ENCODE results near the gene EZH1. TPM values are rescaled to one million over a fixed set of nuclear protein-coding genes. Genes with fewer than 3 reads are reported as not detected.
"Not testable (repeated sequence)": the region's sequence is repeated elsewhere in the genome, so short reads cannot be mapped to it uniquely, and the experiment has no call there.

Gene EZH1
- total RNA-seq, 1 donor from 2014 or later, result 12.1 TPM

DNA sequence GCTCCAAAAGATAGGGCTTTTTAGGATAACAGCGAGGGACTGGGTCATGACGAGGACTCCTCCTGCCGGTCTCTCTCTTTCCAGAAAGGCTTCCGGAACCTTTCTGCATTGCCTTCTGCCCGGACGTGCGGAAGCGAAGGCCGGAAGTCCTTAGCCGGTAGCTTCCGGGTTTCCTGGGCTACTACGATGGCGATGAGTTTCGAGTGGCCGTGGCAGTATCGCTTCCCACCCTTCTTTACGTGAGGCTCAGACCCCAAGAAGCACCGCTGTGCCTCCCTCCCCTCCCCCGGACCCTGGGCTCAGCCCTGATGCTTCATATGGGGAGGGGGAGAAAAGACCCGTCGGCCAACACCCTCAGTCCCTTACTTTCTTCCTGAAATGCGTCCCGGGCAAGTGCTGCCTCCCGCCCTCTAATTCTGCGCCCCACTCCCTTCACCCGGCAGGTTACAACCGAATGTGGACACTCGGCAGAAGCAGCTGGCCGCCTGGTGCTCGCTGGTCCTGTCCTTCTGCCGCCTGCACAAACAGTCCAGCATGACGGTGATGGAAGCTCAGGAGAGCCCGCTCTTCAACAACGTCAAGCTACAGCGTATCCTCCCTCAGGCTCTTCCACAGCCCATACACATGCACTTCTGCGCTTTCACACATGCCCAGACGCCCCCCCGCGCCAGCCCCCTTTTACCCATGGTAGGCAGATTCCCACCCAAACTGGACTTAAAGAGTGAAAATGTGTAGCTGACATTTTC, 28.6 kb upstream of the EZH1 start, which contains the start of gene VPS25:
TSS of gene VPS25 (plus strand) at position 160 of the 746 bp plus-strand sequence. CDS start at position 187, 27 bp downstream.
- ATAC-seq (peak; percentile 99), DNase-seq (ENCODE audit: low spot score) (peak; percentile 78)

DNA sequence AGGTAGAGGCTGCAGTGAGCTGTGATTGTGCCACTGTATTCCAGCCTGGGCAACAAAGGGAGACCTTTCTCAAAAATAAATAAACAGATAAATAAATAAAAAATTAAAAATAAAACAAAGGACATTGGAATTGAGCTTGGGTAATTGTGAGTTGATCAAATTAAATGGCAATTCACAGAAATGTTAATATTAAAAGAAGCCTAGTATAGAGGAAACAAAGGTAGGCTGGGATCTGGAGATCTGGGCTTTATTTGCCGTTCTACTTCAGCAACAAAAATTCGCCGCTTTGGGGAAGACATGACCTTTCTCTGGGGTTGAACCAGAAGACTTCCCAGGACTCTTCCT, 28.1 kb upstream of the EZH1 start:
- no peak for DNase-seq (ENCODE audit: low spot score)
- ATAC-seq, result no peak

DNA sequence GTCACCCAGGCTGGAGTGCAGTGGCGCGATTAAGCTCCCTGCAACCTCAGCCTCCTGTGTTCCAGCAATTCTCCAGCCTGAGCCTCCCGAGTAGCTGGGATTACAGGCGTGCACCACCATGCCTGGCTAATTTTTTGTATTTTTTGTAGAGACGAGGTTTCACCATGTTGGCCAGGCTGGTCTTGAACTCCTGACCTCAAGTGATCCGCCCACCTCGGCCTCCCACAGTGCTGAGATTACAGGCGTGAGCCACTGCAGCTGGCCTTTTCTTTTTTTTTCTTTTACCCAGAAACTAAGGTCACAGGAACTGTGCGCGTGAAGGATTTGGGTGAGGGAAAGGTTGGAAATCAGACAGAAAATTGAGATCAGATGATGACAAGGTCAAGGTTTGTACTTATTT, 25.1 kb upstream of the EZH1 start:
- ATAC-seq; DNase-seq (ENCODE audit: low spot score): not testable (repeated sequence)

DNA sequence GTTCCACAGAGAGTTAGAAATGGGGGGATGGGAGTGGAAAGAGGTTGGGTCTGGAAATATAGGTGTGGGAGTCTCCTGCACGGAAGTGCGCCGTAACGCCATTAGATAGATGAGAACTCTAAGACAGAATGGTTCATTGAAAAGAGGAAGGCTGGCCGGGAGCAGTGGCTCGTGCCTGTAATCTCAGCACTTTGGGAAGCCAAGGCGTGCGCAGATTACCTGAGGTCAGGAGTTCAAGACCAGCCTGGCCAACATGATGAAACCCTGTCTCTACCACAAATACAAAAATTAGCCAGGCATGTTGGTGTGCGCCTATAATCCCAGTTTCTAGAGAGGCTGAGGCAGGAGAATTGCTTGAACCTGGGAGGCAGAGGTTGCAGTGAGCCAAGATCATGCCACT, 23.2 kb upstream of the EZH1 start:
- not testable (repeated sequence) for ATAC-seq; DNase-seq (ENCODE audit: low spot score)

DNA sequence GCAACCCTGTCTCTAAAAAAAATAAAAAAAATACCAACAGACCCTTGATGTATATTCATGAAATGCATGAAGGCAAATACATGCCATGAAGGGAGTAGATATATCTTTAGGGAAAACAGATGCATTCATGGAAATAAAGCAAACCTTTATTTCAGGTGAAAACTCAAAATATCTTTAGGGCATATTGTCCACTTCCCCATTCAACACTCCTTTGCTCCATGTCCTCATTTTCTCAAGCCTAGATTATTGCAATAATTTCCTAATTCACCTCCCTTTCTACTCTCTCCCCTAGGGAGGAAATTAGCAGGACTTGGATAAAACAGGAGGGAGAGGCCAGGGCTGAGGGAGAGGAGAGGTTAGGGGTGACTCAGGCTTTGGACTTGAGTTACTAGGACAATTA, 22.7 kb upstream of the EZH1 start:
- no peak for ATAC-seq
- DNase-seq (ENCODE audit: low spot score), result no peak

DNA sequence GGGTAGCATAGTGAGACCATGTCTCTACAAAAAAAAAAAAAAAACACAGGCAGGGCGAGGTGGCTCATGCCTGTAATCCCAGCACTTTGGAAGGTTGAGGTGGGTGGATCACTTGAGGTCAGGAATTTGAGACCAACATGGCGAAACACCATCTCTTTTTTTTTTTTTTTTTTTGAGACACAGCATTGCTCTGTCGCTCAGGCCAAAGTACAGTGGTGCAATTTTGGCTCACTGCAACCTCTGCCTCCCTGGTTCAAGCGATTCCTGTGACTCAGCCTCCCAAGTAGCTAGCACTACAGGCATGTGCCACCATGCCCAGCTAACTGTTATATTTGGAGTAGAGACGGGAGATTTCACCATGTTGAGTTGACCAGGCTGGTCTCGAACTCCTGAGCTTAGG, 21.3 kb upstream of the EZH1 start:
- DNase-seq (ENCODE audit: low spot score) (no peak), ATAC-seq (peak; percentile 12)

DNA sequence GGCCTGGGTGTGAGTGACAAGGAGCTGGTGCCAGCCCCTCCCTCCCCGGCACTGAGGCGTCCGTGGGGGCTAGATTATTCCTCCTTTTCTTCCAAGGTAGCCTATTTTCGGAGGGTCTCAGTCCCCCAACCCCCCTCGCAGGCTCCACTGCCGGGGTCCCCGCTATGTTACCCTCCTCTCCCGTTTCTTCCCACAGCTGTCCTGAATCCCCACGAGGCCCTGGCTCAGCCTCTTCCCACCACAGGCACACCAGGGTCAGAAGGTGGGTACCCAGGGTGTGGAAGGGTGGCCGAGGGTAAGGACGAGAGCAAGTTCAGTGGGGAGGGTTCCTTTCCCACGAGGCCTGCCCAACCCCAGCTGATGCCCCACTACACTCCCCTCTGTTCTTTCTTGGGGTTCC, 16.8 kb upstream of the EZH1 start:
- ATAC-seq (no peak), DNase-seq (ENCODE audit: low spot score) (no peak)

DNA sequence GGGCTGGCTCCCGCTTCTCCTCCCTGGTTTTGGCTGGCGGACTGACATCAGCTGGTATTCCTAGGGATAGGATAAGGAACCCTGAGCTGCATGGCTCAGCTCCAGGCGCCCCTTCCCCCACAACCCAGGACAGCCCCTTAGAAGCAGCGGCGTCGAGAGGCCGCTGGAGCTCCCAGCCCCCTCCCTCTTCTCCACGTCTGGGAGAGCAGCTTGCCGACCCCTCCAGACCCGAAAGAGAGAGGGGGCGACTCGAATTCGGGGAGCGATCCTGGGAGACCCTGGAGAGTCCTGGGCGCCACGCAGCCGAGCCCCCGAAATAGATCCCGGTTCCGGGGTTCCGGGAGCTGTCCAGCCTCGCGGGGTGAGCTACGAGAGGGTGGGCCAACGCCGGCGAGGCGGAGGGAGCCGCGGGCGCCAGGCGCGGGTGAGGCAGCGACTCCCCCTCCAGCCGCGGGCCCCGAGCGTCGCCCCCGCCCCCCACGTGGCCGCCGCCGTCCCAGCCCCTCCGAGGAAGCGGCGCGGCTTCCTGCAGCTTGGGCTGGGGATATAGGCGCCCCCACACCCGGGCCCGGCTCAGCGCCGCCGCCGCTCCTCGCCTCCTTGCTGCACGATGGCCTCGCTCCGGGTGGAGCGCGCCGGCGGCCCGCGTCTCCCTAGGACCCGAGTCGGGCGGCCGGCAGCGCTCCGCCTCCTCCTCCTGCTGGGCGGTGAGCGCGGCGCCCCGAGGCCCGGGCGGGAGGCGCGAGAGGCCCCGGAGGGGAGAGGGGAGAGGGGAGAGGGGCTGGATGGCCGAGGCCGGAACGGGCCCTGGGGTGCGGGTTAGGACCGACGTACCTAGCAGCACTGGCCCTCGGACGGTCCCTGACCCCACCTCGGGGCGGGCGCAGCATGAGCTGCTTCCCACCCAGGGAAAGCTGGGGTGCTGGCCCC, 16.1 kb upstream of the EZH1 start, which contains the start of gene RAMP2:
TSS of gene RAMP2 (plus strand) at position 576 of the 930 bp plus-strand sequence. CDS start at position 611, 35 bp downstream.
- ATAC-seq (peak; percentile 51), DNase-seq (ENCODE audit: low spot score) (no peak)

DNA sequence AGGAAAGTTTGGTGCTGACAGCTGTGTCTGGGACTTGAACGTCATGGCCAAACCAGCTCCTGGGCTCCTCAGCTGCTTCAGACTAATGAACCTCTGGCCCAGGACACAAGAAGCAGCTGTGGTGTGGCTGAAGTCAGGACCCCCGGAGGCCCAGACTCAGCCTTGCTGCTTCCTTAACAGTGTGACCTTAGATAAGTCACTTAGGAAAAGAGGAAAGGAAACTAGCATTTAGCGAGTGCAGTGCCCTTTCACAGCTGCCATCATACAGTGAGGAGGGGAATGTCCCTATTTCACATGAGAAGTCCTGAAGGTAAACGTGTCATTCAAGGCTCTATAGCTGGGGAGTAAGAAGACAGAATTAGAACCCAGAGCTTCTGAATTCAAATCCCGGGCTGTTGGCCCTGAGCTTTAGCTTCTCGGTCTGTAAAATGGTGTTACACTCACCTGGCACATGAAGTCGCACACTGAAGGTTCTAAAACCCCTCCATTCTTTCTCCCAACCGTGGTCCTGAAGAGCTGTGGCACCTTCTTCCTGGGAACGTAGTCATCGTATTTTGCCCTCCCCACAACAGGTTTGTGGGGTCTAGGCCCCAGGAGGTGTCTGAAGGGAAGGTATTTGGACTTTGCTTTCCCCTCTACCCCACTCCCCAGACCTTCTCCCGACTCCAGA, 15.3 kb upstream of the EZH1 start:
- ATAC-seq, result no peak
- DNase-seq (ENCODE audit: low spot score), result no peak

DNA sequence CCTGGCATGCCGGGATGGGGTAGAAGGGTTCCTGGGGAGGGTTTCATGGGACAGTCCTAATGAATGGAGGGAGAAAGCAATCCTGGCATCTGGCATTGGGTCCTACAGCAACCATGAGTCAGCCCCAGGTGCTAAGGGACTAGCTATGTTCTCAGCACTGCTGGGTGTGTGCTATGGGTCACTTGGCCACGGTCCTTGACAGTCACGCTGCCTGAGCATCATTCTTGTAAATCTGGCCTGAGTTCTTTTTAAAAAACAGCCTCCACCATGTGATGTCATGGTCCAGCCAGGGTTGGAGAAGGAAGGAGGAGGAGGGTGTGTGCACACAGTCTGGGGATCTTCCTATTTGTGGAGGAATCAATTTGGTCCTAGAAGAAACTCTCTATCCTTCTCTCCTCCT, 9.9 kb upstream of the EZH1 start:
- ATAC-seq (no peak), DNase-seq (ENCODE audit: low spot score) (no peak)

DNA sequence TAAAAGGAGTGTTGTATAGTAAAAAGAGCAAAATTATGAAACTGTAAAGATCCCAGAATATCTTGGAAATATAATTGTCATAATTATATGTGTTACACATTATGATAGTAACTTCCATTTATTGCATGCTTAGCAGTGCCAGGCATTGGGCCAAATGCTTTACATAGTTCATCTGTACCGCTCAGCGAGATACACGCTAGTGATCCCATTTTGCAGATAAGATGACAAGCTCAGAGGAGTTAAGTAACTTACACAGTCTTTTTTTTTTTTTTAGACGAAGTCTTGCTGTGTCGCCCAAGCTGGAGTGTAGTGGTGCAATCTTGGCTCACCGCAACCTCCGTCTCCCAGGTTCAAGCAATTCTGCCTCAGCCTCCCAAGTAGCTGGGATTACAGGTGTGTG, 6.8 kb upstream of the EZH1 start:
- DNase-seq (ENCODE audit: low spot score), result no peak
- no peak for ATAC-seq

DNA sequence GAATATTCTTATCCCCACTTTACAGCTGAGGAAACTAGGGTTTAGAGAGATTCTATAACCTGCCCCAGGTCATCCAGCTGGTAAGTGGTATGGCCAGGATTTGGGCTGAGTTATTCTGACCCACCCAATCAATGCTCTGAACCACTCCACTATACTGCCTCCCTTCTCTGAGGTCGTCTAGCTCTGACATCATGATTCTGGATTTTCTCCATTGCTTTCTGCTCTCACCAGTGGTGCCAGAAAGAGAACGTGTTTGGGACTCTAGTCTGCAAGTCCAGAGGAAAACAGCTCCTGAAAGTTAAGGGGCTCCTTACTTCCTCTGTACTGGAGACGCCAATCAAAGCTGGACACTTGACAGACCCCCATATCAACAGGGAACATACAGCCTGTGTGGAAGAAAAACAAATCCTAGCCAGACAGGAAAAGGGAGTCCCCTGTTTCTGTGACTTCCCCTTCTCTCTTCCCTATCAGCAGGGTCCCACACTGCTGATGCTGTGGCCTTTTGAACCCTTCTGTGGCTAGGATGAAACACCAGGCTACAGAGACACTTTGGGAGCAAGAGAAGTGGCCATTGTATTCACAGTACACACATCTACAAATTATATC, 6.0 kb upstream of the EZH1 start:
- ATAC-seq (peak; percentile 54), DNase-seq (ENCODE audit: low spot score) (no peak)

DNA sequence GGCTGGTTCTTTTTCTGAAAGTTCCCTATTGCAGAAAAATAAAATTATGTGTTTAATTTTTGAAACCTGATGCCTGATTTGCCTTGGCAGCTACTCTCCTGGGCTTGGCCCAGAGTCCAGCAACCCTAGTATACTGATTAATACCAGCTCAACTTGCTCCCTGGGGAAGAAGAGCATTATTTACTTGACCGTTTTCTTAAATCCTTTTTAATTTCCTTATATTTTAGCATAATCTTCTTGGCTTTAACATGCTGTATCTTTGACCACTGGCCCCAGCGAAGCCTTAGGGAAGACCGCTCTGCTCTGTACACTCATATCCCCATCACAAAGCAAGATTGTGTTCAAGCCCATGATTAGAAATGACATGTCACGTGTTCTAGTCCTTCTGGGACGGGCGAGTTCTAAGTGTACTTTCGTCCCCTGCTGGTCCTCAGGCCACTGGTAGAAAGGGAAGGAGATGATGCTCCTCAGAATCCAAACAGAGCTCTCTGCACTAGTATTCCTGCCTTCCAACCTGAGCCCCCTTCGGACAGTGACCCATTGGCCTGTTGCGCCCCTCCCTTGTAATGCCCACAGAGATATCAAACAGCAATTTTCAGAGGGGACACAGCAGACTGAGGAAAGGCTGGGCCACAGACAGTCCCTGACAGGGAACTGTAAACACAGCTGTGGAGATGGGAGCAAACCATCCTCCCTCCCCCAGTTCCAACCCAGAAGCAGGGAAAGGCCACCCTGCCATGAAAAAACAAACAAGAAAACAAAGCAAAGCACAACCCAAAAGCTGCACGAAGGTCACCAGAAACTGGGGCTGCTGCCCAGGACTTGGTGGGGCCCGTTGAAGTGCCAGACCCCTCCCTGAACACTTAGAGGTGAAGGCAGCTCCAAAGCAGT, 4.3 kb upstream of the EZH1 start:
- no peak for DNase-seq (ENCODE audit: low spot score)
- no peak for ATAC-seq

DNA sequence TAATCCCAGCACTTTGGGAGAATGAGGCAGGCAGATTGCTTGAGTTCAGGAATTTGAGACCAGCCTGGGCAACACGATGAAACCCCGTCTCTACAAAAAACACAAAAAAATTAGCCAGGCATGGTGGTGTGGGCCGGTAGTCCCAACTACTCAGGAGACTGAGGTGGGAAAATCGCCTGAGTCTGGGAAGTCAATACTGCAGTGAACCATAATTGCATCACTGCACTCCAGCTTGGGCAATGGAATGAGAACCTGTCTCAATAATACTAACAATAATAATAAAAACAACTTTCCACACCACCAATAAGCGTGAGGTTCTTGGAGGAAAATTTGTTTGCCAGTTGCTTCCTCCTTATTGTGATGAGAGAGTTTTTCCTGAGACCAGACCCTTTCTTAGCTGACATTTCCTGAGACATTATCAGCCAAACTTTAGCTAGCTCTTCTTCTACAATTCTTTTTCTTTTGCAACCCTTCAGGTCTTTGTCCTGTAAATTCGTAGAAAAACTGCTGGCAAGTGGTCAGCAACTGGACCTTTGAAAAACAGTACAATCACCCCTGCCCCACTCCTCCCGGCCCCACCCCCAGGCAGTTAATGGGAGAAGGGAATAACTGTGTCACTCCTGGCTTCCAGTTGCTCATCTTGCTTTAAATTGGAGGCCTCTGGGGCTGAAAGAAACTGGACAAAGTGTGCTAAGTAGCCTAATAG, 3.5 kb upstream of the EZH1 start:
- ATAC-seq, result no peak
- DNase-seq (ENCODE audit: low spot score), result no peak

DNA sequence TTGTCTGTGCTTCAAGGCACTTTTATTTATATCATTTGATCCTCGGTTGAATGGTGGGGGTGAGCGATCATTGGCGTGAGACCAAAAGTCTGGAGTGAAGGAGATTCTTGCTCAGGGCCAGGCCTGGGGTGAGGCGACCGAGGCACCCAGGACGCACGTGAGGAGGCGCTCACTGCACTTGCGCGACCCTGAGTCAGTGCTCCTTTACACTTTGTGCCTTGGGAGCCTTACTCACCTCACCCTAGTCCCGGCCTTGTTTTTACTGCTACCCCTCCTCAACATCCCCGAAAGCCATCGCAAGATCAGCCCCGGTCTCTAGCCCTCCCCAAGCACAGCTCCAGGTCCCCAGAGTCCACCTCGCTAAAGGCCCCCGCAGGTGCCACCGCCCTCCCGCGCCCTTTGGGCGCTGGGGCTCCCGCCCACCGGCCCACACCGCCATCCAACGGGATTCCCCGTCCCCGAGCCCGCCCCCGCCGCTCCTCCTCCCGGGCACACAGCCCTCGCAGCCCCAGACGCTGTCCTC, 496 bp downstream of the EZH1 start:
- ATAC-seq, result peak; percentile 91
- peak; percentile 88 for DNase-seq (ENCODE audit: low spot score)

DNA sequence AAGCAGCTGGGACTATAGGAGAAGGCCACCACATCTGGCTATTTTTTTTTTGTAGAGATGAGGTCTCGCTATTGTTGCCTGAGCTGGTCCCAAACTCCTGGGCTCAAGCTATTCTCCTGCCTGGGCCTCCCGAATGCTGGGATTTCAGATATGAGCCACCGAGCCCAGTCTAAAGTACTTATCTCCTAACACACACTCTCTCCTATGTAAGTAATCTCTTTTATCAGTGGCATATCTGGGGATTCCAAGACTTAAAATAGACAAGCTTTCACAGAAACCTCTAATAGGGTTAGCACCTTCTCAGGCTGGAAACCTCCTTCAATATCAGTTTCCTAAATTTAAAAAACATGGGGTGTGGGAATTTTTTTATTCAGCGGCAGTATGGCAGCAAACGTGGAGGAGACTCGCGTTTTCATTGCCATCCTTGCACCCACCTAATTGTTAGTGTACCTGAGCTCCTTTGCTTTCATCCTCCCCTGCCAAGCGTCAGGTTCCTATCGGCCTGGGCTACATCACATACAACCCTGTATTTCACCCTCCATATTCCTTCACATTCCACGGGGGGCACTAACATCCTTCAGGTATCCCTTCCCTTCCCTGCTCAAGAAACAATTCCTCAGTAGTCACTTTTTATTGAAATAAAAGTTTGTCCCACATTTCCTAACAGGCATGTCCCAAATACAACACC, 1.1 kb downstream of the EZH1 start:
- ATAC-seq, result no peak
- no peak for DNase-seq (ENCODE audit: low spot score)

DNA sequence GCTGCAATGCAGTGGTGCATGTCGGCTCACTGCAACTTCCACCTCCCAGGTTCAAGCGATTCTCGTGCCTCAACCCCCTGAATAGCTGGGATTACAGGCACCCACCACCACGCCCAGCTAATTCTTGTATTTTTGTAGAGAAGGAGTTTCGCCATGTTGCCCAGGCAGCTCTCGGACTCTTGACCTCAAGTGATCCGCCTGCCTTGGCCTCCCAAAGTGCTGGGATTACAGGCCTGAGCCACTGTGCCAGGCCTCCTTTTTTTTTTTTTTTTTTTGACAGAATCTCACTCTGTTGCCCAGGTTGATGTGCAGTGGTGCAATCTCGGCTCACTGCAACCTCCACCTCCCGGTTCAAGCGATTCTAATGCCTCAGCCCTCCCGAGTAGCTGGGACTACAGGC, 1.9 kb downstream of the EZH1 start:
- DNase-seq (ENCODE audit: low spot score); ATAC-seq: not testable (repeated sequence)

DNA sequence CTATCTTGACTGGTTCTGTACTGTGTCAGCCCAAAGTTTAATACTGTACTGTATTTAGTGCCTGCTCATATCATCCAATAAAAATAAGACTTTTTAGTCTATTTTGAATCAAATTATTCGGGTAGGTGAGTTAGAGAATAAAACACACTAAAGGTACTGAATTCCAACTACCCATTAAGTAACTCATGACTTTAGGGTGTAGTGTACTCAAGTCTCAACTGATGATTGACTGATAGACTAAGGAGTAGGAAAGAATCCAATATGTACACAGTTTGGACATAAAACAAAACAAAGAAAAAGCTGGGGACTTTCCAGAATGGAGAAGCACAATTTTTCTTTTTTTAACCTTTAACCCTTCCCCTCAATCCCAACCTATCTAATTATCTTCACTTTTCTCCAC, 4.1 kb downstream of the EZH1 start:
- DNase-seq (ENCODE audit: low spot score) (no peak), ATAC-seq (no peak)
